Type B pancreatic cell (in vitro differentiated cells): ENCODE data around the gene CACNA1G. TPM values are rescaled to one million over a fixed set of nuclear protein-coding genes. Genes with fewer than 3 reads are reported as not detected.

Experiments
- DNase-seq: peaks from one replicate; pipeline ENCODE4 v3.0.0; 2021; ENCODE audit warnings: mixed read lengths; ENCODE audit not compliant: unreplicated experiment; ENCODE audit errors: extremely low spot score
- H3K27ac Mint-ChIP-seq: 2 replicates; pipeline ENCODE4 v1.8.0; 2021; ENCODE audit warnings: mild to moderate bottlenecking, mixed read lengths
- H3K27me3 Mint-ChIP-seq: 2 replicates; pipeline ENCODE4 v1.8.0; 2021; ENCODE audit warnings: mixed read lengths
- H3K36me3 Mint-ChIP-seq: 2 replicates; pipeline ENCODE4 v1.8.0; 2021; ENCODE audit warnings: mixed read lengths
- H3K4me1 Mint-ChIP-seq: one replicate; pipeline ENCODE4 v1.8.0; 2021; ENCODE audit warnings: mixed read lengths; ENCODE audit not compliant: unreplicated experiment
- H3K4me3 Mint-ChIP-seq: 2 replicates; pipeline ENCODE4 v1.8.0; 2021; ENCODE audit warnings: mild to moderate bottlenecking, mixed read lengths
- H3K9me3 Mint-ChIP-seq: 2 replicates; pipeline ENCODE4 v1.8.0; 2021; ENCODE audit warnings: mixed read lengths
- CTCF ChIP-seq: fragments of 200-600 bp; sonication (generic); conservative IDR thresholded peaks from 2 replicates; pipeline ENCODE4 v1.5.0; 2021; ENCODE audit warnings: antibody characterized with exemption, mild to moderate bottlenecking
- total RNA-seq: library from RNA; stranded (reverse); gene quantifications from 2 replicates; pipeline ENCODE4 v1.2.1, GENCODE V29; 2021; ENCODE audit warnings: low replicate concordance

The CACNA1G gene
- total RNA-seq, 1 donor from 2014 or later = 27.8 TPM

GRCh38 chr17:50556803-50557202 is 3.7 kb upstream of the CACNA1G start:
- TF ChIP-seq CTCF = no peak
- Mint-ChIP-seq H3K4me1 (peaks cover 5% of the 10 kb centered on the region), H3K36me3 (no peaks in the 10 kb centered on the region), H3K9me3 (no peaks in the 10 kb centered on the region), H3K27ac (no peak overlapping the region), H3K4me3 (no peak overlapping the region), H3K27me3 (peaks cover 36% of the 10 kb centered on the region)
- no peak for DNase-seq

- H3K4me3 Mint-ChIP-seq = no peak overlapping the region
- peaks cover 42% of the 10 kb centered on the region for H3K27me3 Mint-ChIP-seq
These were observed 2.9 kb upstream of the CACNA1G start for GRCh38 chr17:50557630-50558029.

GRCh38 chr17:50558091-50558490 is 2.4 kb upstream of the CACNA1G start:
- no peak for DNase-seq
- no peaks in the 10 kb centered on the region for H3K9me3 Mint-ChIP-seq
- no peak for TF ChIP-seq CTCF
- H3K4me3 Mint-ChIP-seq = peak overlapping the region; percentile 72
- H3K27me3 Mint-ChIP-seq = peaks cover 47% of the 10 kb centered on the region
- no peaks in the 10 kb centered on the region for H3K36me3 Mint-ChIP-seq
- peaks cover 10% of the 10 kb centered on the region for H3K4me1 Mint-ChIP-seq
- no peak overlapping the region for H3K27ac Mint-ChIP-seq

More at GRCh38 chr17:50557630-50558029, 2.9 kb upstream of the CACNA1G start:
- DNase-seq = no peak
- H3K27ac Mint-ChIP-seq = peak overlapping the region; percentile 34
- no peaks in the 10 kb centered on the region for H3K9me3 Mint-ChIP-seq
- no peak for TF ChIP-seq CTCF
- H3K4me1 Mint-ChIP-seq = peaks cover 10% of the 10 kb centered on the region
- H3K36me3 Mint-ChIP-seq = no peaks in the 10 kb centered on the region

- no peak for TF ChIP-seq CTCF
- Mint-ChIP-seq H3K4me3 (peak overlapping the region; percentile 72), H3K4me1 (peaks cover 15% of the 10 kb centered on the region), H3K27ac (no peak overlapping the region), H3K36me3 (no peaks in the 10 kb centered on the region), H3K27me3 (peaks cover 51% of the 10 kb centered on the region), H3K9me3 (no peaks in the 10 kb centered on the region)
- DNase-seq = no peak
These were observed 2.0 kb upstream of the CACNA1G start for GRCh38 chr17:50558581-50558940.

GRCh38 chr17:50558941-50559614 is 1.4 kb upstream of the CACNA1G start:
- peaks cover 54% of the 10 kb centered on the region for H3K27me3 Mint-ChIP-seq
- no peak for DNase-seq
- H3K27ac Mint-ChIP-seq = no peak overlapping the region
- peaks cover 19% of the 10 kb centered on the region for H3K4me1 Mint-ChIP-seq
- H3K36me3 Mint-ChIP-seq = no peaks in the 10 kb centered on the region
- no peaks in the 10 kb centered on the region for H3K9me3 Mint-ChIP-seq
- H3K4me3 Mint-ChIP-seq = peak overlapping the region; percentile 73
- no peak for TF ChIP-seq CTCF
